Cardiac septum (tissue), 1 donor: ENCODE measurements around the gene ASAP2. TPM values are rescaled to one million over a fixed set of nuclear protein-coding genes. Genes with fewer than 3 reads are reported as not detected.

Source experiments
- DNase-seq: peaks from one replicate; pipeline ENCODE4 v3.0.0-alpha.2; 2020; ENCODE audit warnings: low spot score
- intact Hi-C: fragments of 100-400 bp; cut with DNase I; formaldehyde crosslinking; loops from one replicate; pipeline ENCODE4 v1.14.0; 2022
- total RNA-seq: library from RNA; stranded (reverse); fragmentation: NEBNext Ultra II Directional; extraction: Animal tissue kit (Norgen Biotek cat#: 25700); gene quantifications from one replicate; pipeline ENCODE4 v1.2.1, GENCODE V29; 2021
- donor health status: DM: no; HTN: no; CAD: no.

The ASAP2 gene
- total RNA-seq, 1 donor from 2014 or later = 11.8 TPM

DNA sequence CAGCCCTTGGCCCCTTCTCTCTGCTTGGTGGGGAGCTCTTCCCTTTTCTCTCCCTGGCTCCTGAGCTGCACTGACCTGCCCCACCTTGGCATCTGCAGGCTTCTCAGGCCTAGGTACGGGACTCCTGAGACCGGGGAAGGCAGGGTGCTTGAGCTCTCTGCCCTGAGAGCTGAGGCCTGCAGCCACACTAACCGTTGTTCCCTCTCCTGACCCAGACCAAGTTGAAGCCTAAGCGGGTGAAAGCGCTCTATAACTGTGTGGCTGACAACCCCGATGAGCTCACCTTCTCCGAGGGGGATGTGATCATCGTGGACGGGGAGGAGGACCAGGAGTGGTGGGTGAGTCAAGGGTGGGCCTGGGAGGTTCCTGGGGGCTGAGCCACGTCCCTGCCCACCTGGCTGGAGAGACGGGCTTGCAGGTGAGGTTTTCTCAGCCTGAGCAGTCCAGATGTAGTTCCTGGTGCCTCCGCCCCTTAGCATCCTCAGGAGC, 194.5 kb downstream of the ASAP2 start:
- DNase-seq = no peak
- intact Hi-C loops = no loop called here

DNA sequence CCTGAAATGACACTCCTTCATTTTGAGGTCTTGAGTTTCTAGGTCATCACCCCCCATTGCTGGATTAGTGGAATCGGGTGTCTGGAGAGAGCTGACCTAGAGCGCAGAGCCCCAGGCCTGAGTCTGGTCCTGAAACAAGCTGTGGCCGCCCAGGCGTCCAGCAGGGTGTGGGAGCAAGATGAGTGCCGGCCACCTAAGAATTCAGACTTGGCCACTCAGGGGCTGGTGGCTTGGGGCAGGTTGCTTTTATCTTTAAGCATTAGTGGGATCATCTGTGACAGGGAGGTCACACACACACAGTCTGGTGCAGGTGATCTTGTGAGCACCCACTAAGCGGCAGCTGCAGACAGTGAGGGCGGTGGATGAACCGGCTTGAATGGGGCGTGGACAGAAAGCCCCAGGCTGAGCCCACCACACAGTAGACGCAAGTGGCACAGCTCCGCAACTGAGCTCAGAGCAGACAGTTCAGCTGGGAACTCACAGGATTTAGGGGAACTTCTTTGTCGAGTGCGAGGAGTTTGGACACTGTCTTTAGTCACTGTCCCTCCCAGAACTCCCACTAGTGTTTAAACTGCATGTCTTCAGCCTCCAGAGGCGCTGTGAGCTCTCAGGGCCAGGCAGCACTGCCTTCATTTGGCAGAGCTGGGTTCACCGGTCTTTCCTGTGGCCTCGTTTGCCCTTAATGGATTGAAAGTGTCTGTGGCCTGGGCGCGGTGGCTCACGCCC, 195.2 kb downstream of the ASAP2 start:
- intact Hi-C loops = no loop called here
- DNase-seq = no peak

DNA sequence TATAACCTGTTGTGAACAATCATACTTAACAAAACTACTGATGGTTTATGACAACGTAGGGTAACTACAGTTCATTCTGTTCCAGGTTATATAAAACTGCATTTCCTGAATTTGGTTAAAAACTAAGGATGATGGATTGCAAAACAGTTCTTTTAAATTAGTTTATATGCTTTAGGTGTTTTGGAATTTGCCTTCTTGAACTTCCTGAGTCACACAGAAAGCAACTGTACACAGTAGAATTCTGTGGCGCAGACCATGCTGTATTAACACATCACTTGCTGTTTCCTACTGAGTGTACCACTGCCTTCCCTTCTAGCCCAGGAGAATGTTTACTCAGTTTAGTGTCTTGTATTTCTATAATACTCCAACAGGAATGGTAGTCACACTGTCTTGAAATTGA, 197.3 kb downstream of the ASAP2 start:
- DNase-seq = no peak
- intact Hi-C loops = no loop called here

DNA sequence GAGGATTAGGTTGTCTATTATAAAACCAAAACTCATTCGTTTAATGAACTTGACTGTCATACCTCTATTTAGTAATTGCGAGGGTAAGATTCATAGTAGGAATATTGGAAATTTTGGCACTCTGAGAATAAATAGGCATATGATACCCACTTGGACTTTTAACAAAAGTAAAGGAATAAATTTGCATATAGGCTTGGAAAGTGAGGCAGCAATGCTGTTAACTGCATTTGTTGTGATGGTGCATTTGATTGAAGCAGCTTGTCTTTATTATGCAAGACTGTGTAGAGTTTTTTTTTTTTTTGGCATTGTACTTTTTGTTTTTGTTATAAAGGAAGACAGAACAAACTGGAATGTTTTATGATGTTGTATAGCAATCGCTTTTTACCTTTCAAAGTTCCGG, 197.8 kb downstream of the ASAP2 start:
- intact Hi-C loops = no loop called here

DNA sequence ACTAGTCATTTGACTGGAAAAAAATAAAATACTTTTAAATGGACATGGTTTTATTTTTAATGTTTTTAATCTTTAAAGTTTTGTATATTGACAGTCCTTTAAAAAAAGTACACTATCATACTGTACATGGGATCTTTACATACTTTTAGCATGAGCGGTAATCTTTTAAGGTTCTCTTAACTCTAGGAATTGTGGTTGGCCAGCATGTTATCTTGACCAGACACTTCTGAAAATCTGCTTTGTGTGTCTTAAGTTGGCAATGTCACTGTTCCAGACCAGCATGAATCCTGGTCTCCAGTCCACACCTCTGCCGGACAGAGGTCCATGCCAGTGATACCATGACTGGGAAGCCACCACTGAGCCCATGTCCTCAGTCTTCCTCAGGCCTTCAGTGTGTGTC, 199.0 kb downstream of the ASAP2 start:
- intact Hi-C loops = no loop called here
- DNase-seq = no peak

More for the DNA sequence above, 197.8 kb downstream of the ASAP2 start:
- no peak for DNase-seq

DNA sequence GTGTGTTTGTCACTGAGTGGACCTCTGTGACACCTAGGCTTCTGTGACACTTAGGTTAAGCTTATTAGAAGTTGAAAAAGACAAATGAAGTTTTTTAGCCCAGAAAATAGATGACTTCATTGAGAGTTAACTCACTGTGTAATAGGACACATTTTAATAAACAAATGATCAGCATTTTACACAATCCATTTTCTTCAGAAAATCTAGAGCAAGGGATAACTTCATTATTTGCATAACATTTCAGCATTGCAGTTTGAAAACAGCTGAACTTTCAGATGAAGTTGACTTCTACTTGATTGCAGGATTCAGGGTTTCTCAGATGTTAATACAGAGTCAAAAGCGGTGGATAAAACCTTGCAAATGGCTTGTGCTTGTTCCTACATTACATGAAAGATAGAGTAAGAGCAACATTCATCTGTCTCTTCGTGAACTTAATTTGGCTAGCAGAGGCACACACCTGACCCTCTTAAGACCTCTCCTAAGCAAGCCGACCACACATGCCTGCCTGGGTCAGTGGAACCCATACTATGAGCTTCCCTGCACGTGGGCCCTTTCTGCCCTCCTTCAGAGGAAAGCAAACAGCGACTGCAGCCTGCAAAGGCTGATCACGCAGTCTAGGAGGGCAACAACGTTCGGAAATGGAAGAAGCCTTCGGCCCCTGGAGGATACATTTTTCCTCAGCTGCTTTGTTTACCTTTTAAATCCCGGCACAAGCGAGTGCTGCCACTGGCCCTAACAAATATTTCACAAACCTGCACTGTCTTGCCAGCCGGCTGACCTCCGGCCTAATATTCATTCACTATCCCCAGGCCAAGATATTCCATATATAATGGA, 200.1 kb downstream of the ASAP2 start:
- DNase-seq = no peak

DNA sequence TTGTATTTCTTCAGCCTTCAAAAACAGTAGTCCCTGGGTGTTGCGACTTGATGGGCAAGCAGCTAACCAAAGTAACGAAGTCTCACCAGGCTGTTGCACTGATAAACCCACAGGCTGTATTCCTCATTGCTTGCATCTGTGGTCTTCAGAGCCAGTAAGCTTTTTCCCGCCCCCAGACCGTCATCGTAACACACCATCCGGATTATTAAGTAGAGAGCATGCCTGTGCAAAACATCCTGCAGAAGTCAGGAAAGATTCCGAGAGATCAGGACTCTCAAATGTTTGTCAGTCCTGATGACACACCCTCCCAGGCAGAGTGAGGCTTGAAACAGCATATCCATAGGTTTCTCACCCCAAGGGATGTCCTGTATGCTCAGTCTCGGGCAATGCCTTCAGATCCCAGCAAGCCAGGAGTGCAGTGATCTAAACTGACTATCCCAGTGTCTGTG, 200.8 kb downstream of the ASAP2 start:
- intact Hi-C loops = no loop called here
- DNase-seq = no peak

More for the DNA sequence above, 200.1 kb downstream of the ASAP2 start:
- intact Hi-C loops = no loop called here

DNA sequence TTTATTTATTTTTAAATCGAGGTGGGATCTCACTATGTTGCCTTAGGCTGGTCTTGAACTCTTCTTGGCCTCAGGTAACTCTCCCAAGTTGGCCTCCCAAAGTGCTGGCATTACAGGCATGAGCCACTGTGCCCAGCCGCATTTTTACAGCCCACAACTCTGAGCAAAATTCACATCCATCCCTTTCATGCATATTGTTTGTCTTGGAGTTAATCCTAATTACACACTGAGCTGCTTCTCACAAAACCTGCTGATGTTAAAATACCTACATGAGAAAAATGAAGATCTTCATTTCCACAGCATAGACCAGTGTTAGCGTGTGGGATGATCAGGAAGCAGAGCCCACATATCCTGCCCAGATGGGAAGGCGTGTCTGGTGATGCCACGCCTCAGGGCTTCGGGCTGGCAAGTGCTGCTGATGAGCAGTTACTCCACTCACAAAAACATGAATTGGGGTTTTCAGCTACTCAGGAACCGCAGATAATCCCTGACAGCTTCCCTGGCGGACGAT, 202.1 kb downstream of the ASAP2 start:
- intact Hi-C loops = no loop called here
- DNase-seq = no peak

DNA sequence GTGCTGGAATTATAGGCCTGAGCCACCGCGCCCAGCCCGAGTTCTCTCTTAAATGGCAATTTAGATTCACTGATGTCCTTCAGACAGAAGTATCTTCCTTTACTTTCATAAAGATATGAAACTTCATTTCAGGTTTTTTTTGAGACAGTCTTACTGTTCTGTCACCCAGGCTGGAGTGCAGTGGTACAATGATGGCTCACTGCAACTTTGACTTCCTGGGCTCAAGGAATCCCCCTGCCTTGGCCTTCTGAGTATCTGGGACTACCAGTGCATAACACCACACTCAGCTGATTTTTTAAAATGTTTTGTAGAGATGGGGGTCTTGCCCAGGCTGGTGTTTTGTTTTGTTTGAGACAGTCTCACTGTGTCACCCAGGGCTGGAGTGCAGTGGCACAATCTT, 203.5 kb downstream of the ASAP2 start:
- no peak for DNase-seq
- intact Hi-C loops = no loop called here

DNA sequence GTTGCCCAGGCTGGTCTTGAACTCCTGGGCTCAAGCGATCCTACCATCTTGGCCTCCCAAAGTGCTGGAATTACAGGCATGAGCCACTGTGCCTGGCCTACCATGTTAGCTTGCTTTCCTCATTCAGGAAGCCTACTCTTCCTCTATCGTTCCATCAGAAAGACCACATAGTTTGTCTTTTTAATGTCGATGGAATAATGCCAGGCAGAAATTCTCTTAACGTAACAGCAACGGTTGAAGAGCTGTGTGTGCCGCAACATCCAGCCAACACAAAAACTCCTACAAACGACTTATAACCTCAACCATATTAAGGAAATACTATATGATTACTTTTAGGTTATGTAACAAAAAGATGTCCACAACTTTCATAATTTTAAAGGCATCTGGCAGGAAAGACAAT, 206.2 kb downstream of the ASAP2 start:
- intact Hi-C loops = no loop called here
- DNase-seq = no peak

DNA sequence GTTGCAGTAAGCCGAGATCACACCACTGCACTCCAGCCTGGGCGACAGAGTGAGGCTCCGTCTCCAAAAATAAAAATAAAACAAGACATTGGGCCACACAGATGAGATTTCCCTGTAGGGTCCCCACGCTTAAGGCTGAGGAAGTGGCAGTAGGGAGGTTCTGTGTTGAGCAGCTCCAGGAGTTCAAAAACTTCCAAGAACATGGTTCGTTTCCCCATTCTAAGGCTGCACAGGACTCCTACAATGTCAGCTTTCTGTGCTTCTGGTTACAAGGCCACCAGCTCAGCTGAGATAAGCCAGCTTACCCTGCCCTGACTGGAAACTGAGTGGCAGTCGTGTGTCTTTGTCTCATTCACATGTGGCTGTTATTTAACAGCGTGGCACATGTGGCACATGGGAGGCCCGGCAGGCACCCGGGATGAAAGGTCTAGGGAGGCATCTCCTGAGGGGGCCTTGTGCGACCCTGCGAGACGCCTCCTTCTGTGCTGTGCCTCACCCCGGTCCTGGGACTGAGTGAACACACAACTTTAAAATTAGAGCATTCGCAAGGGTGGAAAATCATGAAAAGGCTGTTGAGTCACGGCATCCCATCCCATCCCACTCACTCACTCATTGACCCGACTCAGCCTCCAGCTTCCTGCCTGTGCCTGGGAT, 209.0 kb downstream of the ASAP2 start:
- intact Hi-C loops = no loop called here
- no peak for DNase-seq

DNA sequence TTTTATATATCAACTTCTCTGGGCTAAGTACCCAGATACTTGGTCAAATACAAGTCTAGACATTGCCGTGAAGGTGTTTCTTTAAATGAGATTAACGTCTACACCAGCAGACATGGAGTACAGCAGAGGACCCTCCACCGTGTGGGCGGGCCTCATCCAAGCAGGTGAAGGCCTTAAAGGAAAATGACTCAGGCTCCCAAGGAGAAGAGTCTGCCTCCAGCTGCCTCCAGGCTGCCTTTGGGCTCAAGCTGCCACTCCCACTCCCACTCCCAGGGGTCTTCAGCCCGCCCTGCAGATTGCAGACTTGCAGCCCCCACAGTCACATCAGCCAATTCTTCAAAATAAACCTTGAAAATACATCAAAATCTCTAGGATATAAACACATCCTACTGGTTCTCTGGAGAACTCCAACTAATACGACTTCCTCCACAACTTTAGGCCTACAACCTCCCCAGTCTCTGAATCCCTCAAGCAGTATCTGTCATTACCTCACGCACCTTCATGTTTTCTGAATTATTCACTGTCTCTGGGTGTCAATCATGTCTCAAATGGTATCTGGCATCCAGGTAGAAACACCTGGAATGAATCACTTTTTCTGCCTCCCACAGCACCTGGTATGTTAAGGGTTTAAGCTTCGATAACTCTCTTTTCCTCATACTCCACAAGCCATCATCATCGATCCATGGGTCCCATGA, 209.8 kb downstream of the ASAP2 start:
- DNase-seq = no peak
- intact Hi-C loops = no loop called here

DNA sequence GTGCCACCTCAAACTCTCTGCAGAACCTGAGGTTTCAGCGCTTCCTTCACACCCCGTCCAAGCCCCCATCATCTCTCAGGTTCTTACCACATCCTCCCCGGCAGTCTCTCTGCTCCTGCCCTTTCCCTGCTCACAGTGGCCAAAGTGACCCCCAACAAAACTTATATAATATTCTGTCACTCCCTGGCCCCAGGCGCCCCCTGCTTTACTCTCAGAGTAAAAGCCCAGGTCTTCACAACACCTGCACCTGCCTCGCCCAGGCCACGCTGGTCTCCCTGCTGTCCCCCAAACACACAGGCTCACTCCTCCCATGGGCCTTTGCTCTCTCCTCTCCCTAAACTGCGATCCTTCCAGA, 210.3 kb downstream of the ASAP2 start:
- DNase-seq = no peak
- intact Hi-C loops = no loop called here

DNA sequence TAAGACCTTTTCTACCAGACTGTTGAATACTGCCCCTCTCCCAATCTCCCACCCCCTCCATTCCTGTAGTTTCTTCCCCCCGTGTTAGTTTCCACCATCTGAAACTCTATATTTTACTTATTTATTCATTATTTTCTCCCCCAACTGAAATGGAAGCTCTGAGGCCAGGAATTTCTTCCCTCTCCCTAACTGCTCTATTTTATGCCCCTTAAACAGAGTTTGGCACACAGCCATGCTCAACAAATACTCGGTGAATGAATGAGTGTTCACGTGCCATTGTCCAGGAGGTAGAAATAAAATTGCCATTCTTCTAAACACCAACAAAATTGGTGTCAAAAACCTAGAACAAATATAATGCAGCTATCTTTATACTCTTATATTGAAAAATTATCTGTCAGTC, 211.1 kb downstream of the ASAP2 start:
- DNase-seq = no peak
- intact Hi-C loops = no loop called here

DNA sequence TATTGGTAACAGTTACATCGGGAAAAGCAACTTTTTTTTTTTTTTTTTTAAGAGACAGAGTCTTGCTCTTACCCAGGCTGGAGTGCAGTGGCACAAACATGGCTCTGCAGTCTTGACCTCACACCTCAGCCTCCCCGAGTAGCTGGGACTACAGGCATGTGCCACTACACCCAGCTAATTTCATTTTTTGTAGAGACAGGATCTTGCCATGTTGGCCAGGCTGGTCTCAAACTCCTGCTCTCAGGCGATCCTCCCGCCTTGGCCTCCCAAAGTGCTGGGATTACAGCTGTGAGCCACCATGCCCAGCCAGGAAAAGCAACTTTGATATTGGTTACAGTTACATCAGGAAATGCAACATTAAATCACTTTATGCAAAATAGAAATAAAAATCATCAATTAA, 212.1 kb downstream of the ASAP2 start:
- intact Hi-C loops = no loop called here
- DNase-seq = no peak

DNA sequence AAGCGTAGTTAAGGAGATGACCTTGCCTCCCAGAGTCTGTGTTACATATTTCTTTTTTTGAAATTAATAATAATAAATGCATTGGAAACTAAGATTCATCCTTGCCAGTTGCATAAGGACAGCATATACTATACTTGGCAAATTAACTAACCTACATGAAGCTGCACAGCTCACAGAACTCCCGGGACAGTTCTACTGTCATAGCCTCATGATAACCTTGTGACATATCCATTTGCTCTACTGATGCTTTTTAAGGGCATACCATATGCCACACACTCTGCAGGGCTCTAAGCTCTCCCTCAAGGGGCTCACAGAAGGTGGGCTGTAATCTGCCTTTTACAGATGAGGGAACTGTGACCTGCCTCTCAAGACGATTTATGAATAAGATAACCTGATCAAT, 212.9 kb downstream of the ASAP2 start:
- intact Hi-C loops = no loop called here
- no peak for DNase-seq

DNA sequence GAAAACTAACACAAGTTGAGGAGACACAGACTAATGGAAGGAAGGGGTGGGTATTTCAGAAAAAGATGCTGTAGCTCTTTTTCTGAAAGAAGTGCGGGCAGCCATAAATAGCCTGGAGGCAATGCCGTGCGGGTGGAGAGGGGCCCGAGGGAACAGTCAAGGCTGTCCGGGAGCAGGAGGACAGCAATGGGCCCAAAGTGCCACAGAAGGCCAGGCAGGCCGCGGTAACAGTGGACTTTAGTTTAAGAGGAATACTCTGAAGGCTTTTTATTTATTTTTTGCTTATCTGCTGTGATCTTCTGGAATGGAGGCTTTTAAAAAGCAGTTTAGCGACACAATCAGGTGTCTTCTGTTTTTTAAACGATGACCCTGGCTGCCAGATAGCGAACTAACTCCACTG, 213.9 kb downstream of the ASAP2 start:
- DNase-seq = no peak
- intact Hi-C loops = loop anchor here (5.0 kb wide), 1 partner anchor 213 kb away; the partner anchor contains the start of gene ASAP2

DNA sequence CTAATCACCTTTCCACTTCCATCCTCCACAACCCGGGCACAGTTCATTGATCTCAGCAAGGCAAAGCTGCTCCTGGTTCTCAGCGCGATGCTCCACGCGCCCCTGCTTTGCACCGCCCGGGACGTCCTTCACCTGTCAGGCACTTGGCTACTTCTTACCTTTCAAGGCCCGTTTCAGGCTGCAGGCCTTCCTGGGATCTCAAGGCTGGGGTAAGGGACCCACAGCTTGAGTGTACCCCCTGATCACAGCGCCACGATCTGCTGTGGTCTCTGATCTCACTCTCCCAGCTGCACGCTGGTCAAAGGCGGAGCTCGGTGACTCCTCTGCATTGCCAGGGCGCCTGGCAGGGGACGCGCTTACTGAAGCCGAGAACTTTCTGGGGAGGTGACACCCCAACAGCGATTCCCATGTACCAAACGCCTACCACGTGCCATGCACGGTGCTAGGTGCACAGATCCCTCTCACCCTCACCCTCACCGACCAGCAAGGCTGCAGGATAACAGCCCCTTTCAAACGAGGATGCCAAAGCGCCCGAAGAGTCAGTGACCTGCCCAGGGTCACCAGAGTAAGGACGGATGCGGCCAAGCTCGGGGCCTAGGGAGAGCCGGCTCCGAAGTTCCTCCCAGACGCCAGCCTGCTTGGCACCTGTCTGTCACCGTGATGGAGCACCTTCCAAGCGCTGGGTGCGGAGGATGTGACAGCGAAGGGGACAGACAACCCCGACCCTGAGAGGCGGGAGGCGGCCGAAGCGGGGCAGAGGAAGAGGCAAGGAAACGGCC, 215.9 kb downstream of the ASAP2 start:
- peak; percentile 84 for DNase-seq
- intact Hi-C loops = loop anchor here (2.0 to 5.0 kb wide), 2 partner anchors 215 to 280 kb away; partner anchors contain the start of gene ASAP2
